Neural cell (in vitro differentiated cells): Measurements from ENCODE around the gene KLHDC8A. TPM values are rescaled to one million over a fixed set of nuclear protein-coding genes. Genes with fewer than 3 reads are reported as not detected.

Source experiments
- H2AFZ ChIP-seq: fragments of 200-600, 300-800 bp; sonication (generic), shearing (Covaris generic); 2 replicates; pipeline ENCODE4 v1.6.0; 2014; ENCODE audit warnings: low read depth, mild to moderate bottlenecking, antibody characterized with exemption, low read length, moderate library complexity
- H3F3A ChIP-seq: fragments of 200-600 bp; shearing (Covaris generic); 2 replicates; pipeline ENCODE4 v1.6.1; 2016; ENCODE audit warnings: mild to moderate bottlenecking, moderate library complexity, mixed read lengths, antibody characterized with exemption, low read length; ENCODE audit not compliant: insufficient read depth, poor library complexity, severe bottlenecking
- H3K27ac ChIP-seq: fragments of 200-600, 300-800 bp; sonication (generic), shearing (Covaris generic); 2 replicates; pipeline ENCODE4 v1.5.1; 2014; ENCODE audit warnings: mild to moderate bottlenecking, low read length, moderate library complexity
- H3K27me3 ChIP-seq: fragments of 300-800, 200-600 bp; sonication (generic), shearing (Covaris generic); 2 replicates; pipeline ENCODE4 v1.6.0; 2014; ENCODE audit warnings: mild to moderate bottlenecking, low read depth, low read length, moderate library complexity; ENCODE audit not compliant: insufficient read depth
- H3K36me3 ChIP-seq: fragments of 300-800, 200-600 bp; sonication (generic), shearing (Covaris generic); 2 replicates; pipeline ENCODE4 v1.5.1; 2014; ENCODE audit warnings: mild to moderate bottlenecking, antibody characterized with exemption, low read length, moderate library complexity; ENCODE audit not compliant: insufficient read depth
- H3K4me2 ChIP-seq: fragments of 300-800, 200-600 bp; sonication (generic), shearing (Covaris generic); 2 replicates; pipeline ENCODE4 v1.6.0; 2014; ENCODE audit warnings: mild to moderate bottlenecking, low read length
- H3K4me3 ChIP-seq: fragments of 300-800, 200-600 bp; sonication (generic), shearing (Covaris generic); 2 replicates; pipeline ENCODE4 v1.5.1; 2014; ENCODE audit warnings: mild to moderate bottlenecking, low read length, moderate library complexity
- H3K79me2 ChIP-seq: fragments of 200-600 bp; shearing (Covaris generic); replicated peaks from 2 replicates; pipeline ENCODE4 v1.6.0; 2014; ENCODE audit warnings: mild to moderate bottlenecking, low read length, moderate library complexity; ENCODE audit not compliant: insufficient read depth
- H3K9ac ChIP-seq: fragments of 300-800, 200-600 bp; sonication (generic), shearing (Covaris generic); 2 replicates; pipeline ENCODE4 v1.6.1; 2016; ENCODE audit warnings: mild to moderate bottlenecking, low read length, mixed read lengths
- H3K9me2 ChIP-seq: fragments of 200-600 bp; shearing (Covaris generic); 2 replicates; pipeline ENCODE4 v1.6.1; 2016; ENCODE audit warnings: mild to moderate bottlenecking, low read length, mixed read lengths; ENCODE audit not compliant: insufficient read depth
- H3K9me3 ChIP-seq: fragments of 200-600, 300-800 bp; sonication (generic), shearing (Covaris generic); 2 replicates; pipeline ENCODE4 v1.6.1; 2016; ENCODE audit warnings: mild to moderate bottlenecking, mixed run types, low read length, moderate library complexity, mixed read lengths
- H4K20me1 ChIP-seq: fragments of 200-600 bp; shearing (Covaris generic); 2 replicates; pipeline ENCODE4 v1.6.1; 2016; ENCODE audit warnings: mild to moderate bottlenecking, mixed run types; ENCODE audit not compliant: insufficient read depth
- CTCF ChIP-seq: fragments of 450-650 bp; IDR thresholded peaks from 2 replicates; pipeline ENCODE4 v1.5.1; 2014; ENCODE audit warnings: antibody characterized with exemption, mild to moderate bottlenecking, moderate library complexity; ENCODE audit not compliant: poor library complexity, severe bottlenecking
- EP300 ChIP-seq: fragments of 450-650 bp; conservative IDR thresholded peaks from 2 replicates; pipeline ENCODE4 v1.6.1; 2014; ENCODE audit warnings: antibody characterized with exemption, mild to moderate bottlenecking, moderate library complexity; ENCODE audit not compliant: poor library complexity, severe bottlenecking
- EZH2 ChIP-seq: fragments of 200-600, 300-800 bp; shearing (Covaris generic), sonication (generic); IDR thresholded peaks from 2 replicates; pipeline ENCODE4 v1.6.1; 2014; ENCODE audit warnings: antibody characterized with exemption, low read length, borderline replicate concordance, mild to moderate bottlenecking; ENCODE audit not compliant: insufficient read depth, poor library complexity, severe bottlenecking
- MXI1 ChIP-seq: fragments of 450-650 bp; conservative IDR thresholded peaks from 2 replicates; pipeline ENCODE4 v1.6.1; 2014; ENCODE audit warnings: antibody characterized with exemption, mild to moderate bottlenecking; ENCODE audit not compliant: poor library complexity, severe bottlenecking
- POLR2AphosphoS5 ChIP-seq: IDR thresholded peaks from 2 replicates; pipeline ENCODE4 v1.6.1; 2012
- RAD21 ChIP-seq: fragments of 450-650 bp; conservative IDR thresholded peaks from 2 replicates; pipeline ENCODE4 v1.6.1; 2014; ENCODE audit warnings: antibody characterized with exemption, mild to moderate bottlenecking, moderate library complexity
- SMC3 ChIP-seq: fragments of 450-650 bp; conservative IDR thresholded peaks from 2 replicates; pipeline ENCODE4 v1.6.1; 2014; ENCODE audit warnings: antibody characterized with exemption, mild to moderate bottlenecking, moderate library complexity; ENCODE audit not compliant: poor library complexity
- TAF1 ChIP-seq: IDR thresholded peaks from 2 replicates; pipeline ENCODE4 v1.6.1; 2012; ENCODE audit warnings: low read depth
- polyA plus RNA-seq: library from polyadenylated mRNA; depleted of rRNA; stranded (reverse); fragments of >200 nt; gene quantifications from 2 replicates; pipeline ENCODE4 v1.2.3, GENCODE V29; 2014
- TF ChIP-seq, protein P1 (sequence below): IDR thresholded peaks from 2 replicates; pipeline ENCODE4 v1.6.1; 2012; ENCODE audit warnings: borderline replicate concordance

Gene KLHDC8A
- polyA plus RNA-seq, 1 donor from 2014 or later, result 7.7 TPM

GRCh38 chr1:205338011-205338410 lies 18.7 kb downstream of the KLHDC8A start:
- H3K4me2 ChIP-seq, result no peak overlapping the region
- H3K79me2 ChIP-seq, result no peaks in the 10 kb centered on the region
- no peaks in the 10 kb centered on the region for H3K9me2 ChIP-seq
- TF ChIP-seq POLR2AphosphoS5 (no peak), EZH2 (no peak), RAD21 (no peak)
- no peaks in the 10 kb centered on the region for H3K9me3 ChIP-seq
- no peaks in the 10 kb centered on the region for H4K20me1 ChIP-seq
- H3F3A ChIP-seq, result no peaks in the 10 kb centered on the region
- H3K27ac ChIP-seq, result no peak overlapping the region
- H3K4me3 ChIP-seq, result no peak overlapping the region
- H3K9ac ChIP-seq, result no peak overlapping the region
- H3K36me3 ChIP-seq, result no peaks in the 10 kb centered on the region
- H3K27me3 ChIP-seq, result no peaks in the 10 kb centered on the region
- H2AFZ ChIP-seq, result no peak overlapping the region

DNA sequence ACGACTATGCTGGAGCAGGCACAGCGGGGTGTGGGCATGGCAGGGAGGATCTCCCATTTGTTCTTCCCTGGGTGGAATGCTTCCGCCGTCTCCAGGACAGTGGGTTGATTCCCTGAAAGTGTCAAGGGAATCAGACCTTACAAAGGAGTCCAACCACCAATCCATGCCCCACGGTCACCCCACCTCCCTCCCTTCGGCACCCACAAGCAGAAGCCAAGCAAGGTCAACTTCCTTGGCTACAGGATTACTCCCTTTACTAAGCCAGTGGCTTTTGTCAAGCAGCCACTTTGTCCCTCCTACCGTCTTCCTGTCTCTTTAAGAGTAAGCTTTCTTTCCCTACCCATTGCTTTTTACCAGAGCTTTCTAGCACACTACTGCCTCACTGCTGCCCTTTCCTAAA lies 19.2 kb downstream of the KLHDC8A start:
- H3K9me3 ChIP-seq, result no peaks in the 10 kb centered on the region
- H3K27ac ChIP-seq, result no peak overlapping the region
- H3F3A ChIP-seq, result no peaks in the 10 kb centered on the region

DNA sequence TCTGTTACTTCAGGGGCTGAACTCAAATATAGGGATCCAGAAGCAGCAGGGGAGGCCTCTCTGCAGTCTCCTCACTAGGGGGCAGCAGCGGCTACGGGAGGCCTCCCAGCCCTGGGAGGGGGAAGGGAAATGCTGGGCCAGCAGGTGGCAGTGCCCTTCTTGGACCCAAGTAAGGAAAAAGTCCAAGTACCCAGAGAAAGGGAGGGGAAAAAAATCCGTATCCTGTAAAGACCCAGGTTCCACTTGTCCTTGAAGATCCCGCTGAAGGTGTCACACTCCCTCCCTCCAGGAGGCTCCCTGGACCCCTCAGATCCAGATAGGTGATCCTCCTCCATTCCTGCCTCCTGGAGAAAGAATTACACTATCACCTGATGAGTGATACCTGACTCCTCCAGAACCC lies 21.0 kb downstream of the KLHDC8A start:
- H3K4me3 ChIP-seq, result no peak overlapping the region
- H3K9ac ChIP-seq, result no peak overlapping the region
- no peak overlapping the region for H2AFZ ChIP-seq

More for the DNA sequence above, 19.2 kb downstream of the KLHDC8A start:
- H3K36me3 ChIP-seq, result no peaks in the 10 kb centered on the region
- H3K27me3 ChIP-seq, result no peaks in the 10 kb centered on the region
- H2AFZ ChIP-seq, result no peak overlapping the region
- H3K79me2 ChIP-seq, result no peaks in the 10 kb centered on the region
- no peaks in the 10 kb centered on the region for H4K20me1 ChIP-seq
- TF ChIP-seq EZH2, result no peak
- no peak for TF ChIP-seq SMC3
- no peak for TF ChIP-seq EP300
- no peak for TF ChIP-seq MXI1
- no peak overlapping the region for H3K4me3 ChIP-seq
- no peak overlapping the region for H3K9ac ChIP-seq
- no peaks in the 10 kb centered on the region for H3K9me2 ChIP-seq
- H3K4me2 ChIP-seq, result no peak overlapping the region

More for the DNA sequence above, 21.0 kb downstream of the KLHDC8A start:
- TF ChIP-seq TAF1 (no peak), POLR2AphosphoS5 (no peak), EZH2 (no peak), RAD21 (peak; percentile 94), SMC3 (peak; percentile 98), EP300 (no peak), CTCF (peak; percentile 98), MXI1 (no peak)
- TF ChIP-seq, protein P1, sequence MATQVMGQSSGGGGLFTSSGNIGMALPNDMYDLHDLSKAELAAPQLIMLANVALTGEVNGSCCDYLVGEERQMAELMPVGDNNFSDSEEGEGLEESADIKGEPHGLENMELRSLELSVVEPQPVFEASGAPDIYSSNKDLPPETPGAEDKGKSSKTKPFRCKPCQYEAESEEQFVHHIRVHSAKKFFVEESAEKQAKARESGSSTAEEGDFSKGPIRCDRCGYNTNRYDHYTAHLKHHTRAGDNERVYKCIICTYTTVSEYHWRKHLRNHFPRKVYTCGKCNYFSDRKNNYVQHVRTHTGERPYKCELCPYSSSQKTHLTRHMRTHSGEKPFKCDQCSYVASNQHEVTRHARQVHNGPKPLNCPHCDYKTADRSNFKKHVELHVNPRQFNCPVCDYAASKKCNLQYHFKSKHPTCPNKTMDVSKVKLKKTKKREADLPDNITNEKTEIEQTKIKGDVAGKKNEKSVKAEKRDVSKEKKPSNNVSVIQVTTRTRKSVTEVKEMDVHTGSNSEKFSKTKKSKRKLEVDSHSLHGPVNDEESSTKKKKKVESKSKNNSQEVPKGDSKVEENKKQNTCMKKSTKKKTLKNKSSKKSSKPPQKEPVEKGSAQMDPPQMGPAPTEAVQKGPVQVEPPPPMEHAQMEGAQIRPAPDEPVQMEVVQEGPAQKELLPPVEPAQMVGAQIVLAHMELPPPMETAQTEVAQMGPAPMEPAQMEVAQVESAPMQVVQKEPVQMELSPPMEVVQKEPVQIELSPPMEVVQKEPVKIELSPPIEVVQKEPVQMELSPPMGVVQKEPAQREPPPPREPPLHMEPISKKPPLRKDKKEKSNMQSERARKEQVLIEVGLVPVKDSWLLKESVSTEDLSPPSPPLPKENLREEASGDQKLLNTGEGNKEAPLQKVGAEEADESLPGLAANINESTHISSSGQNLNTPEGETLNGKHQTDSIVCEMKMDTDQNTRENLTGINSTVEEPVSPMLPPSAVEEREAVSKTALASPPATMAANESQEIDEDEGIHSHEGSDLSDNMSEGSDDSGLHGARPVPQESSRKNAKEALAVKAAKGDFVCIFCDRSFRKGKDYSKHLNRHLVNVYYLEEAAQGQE, result no peak
- H3K9me3 ChIP-seq, result no peaks in the 10 kb centered on the region
- no peaks in the 10 kb centered on the region for H3K79me2 ChIP-seq
- no peaks in the 10 kb centered on the region for H3K9me2 ChIP-seq
- H3K27ac ChIP-seq, result no peak overlapping the region
- H3K36me3 ChIP-seq, result no peaks in the 10 kb centered on the region
- H3K27me3 ChIP-seq, result no peaks in the 10 kb centered on the region
- no peaks in the 10 kb centered on the region for H4K20me1 ChIP-seq
- H3F3A ChIP-seq, result no peaks in the 10 kb centered on the region
- H3K4me2 ChIP-seq, result no peak overlapping the region
